ENCODE measurements around the gene PSEN1. TPM values are rescaled to one million over a fixed set of nuclear protein-coding genes. Genes with fewer than 3 reads are reported as not detected.

PSEN1 gene
- total RNA-seq, 1 experiment from 2014 or later: 24.1 TPM

GRCh38 chr14:73272393-73272792, 136.1 kb downstream of the PSEN1 start:
- no peak for DNase-seq (ENCODE audit: low read depth)

Other genes with a start within 250 kb of the PSEN1 start
- 5.0 and 6.4 TPM in 2 replicates for gene DPF3, start 242.4 kb upstream of the PSEN1 start, total RNA-seq (2014; rRNA removed; shearing (Covaris generic))
- 19.8 and 33.4 TPM in 2 replicates for gene DCAF4, start 210.0 kb upstream of the PSEN1 start, total RNA-seq (2014; rRNA removed; shearing (Covaris generic))
- 3.8 and 5.3 TPM in 2 replicates for gene ZFYVE1, start 109.4 kb upstream of the PSEN1 start, total RNA-seq (2014; rRNA removed; shearing (Covaris generic))
- gene RBM25, start 78.0 kb upstream of the PSEN1 start, total RNA-seq (2014; rRNA removed; shearing (Covaris generic)): 57.4 and 58.1 TPM in 2 replicates
- 1.7 and 7.0 TPM in 2 replicates for gene PAPLN, start 101.0 kb downstream of the PSEN1 start, total RNA-seq (2014; rRNA removed; shearing (Covaris generic))

Measured in Daoy (cell line).